WERI-Rb-1 (cell line): ENCODE measurements around the gene CTIF.
"Not testable (repeated sequence)": the region's sequence is repeated elsewhere in the genome, so short reads cannot be mapped to it uniquely, and the experiment has no call there.

ENCODE experiments used
- DNase-seq: peaks from one replicate; pipeline ENCODE4 v3.0.0-alpha.2; 2020
- H3K27ac ChIP-seq: fragments of 250-450 bp; sonication (Bioruptor Pico); 2 replicates; pipeline ENCODE4 v1.5.1; 2020; ENCODE audit warnings: mild to moderate bottlenecking, moderate library complexity
- H3K27me3 ChIP-seq: fragments of 250-450 bp; sonication (Bioruptor Pico); 2 replicates; pipeline ENCODE4 v1.5.1; 2021; ENCODE audit warnings: mild to moderate bottlenecking, low read depth, moderate library complexity; ENCODE audit not compliant: insufficient read depth, severe bottlenecking
- H3K36me3 ChIP-seq: fragments of 250-450 bp; sonication (Bioruptor Pico); 2 replicates; pipeline ENCODE4 v1.5.1; 2020; ENCODE audit warnings: mild to moderate bottlenecking, moderate library complexity
- H3K4me3 ChIP-seq: 2 replicates; pipeline ENCODE4 v1.5.1; 2011; ENCODE audit warnings: low read depth, mild to moderate bottlenecking, control low read depth, low read length
- H3K9me3 ChIP-seq: fragments of 250-450 bp; sonication (Bioruptor Pico); 2 replicates; pipeline ENCODE4 v1.5.1; 2021; ENCODE audit warnings: mild to moderate bottlenecking, moderate library complexity; ENCODE audit not compliant: severe bottlenecking
- CTCF ChIP-seq: IDR thresholded peaks from 2 replicates; pipeline ENCODE4 v1.5.1; 2011; ENCODE audit warnings: low read depth, mild to moderate bottlenecking, control low read depth, inconsistent platforms, low read length

CTIF gene

DNA sequence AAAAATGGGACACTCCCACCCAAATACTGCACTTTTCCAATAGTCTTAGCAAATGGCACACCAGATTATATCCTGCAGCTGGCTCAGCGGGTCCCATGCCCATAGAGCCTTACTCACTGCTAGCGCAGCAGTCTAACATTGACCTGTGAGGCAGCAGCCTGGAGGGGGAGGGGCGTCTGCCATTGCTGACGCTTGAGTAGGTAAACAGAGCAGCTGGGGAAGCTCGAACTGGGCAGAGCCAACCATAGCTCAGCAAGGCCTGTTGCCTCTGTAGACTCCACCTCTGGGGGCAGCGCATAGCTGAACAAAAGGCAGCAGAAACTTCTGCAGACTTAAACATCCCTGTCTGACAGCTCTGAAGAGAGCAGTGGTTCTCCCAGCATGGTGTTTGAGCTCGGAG lies 110.4 kb downstream of the CTIF start:
- Histone ChIP-seq H3K36me3 (no peaks in the 10 kb centered on the region; the same call in 1 of the 2 replicates), H3K27ac (no peak overlapping the region), H3K9me3 (peaks cover 9% of the 10 kb centered on the region), H3K4me3 (no peak overlapping the region), H3K27me3 (no peaks in the 10 kb centered on the region)
- no peak for TF ChIP-seq CTCF
- peak; percentile 37 for DNase-seq

GRCh38 chr18:48654591-48654990 lies 115.8 kb downstream of the CTIF start:
- not testable (repeated sequence) for H3K4me3 ChIP-seq, DNase-seq, H3K9me3 ChIP-seq, H3K27me3 ChIP-seq, H3K36me3 ChIP-seq, H3K27ac ChIP-seq

GRCh38 chr18:48655508-48655907 lies 116.7 kb downstream of the CTIF start:
- Histone ChIP-seq H3K27me3 (no peaks in the 10 kb centered on the region), H3K9me3 (peaks cover 6% of the 10 kb centered on the region), H3K27ac (no peak overlapping the region), H3K36me3 (no peaks in the 10 kb centered on the region; the same call in 1 of the 2 replicates), H3K4me3 (no peak overlapping the region)
- TF ChIP-seq CTCF = no peak
- DNase-seq = no peak

- Histone ChIP-seq H3K4me3 (no peak overlapping the region), H3K36me3 (no peaks in the 10 kb centered on the region; the same call in 1 of the 2 replicates), H3K9me3 (peaks cover 5% of the 10 kb centered on the region), H3K27ac (no peak overlapping the region), H3K27me3 (no peaks in the 10 kb centered on the region)
- no peak for TF ChIP-seq CTCF
- DNase-seq = no peak
Observed at GRCh38 chr18:48656176-48656575, 117.3 kb downstream of the CTIF start.

- DNase-seq = no peak
- Histone ChIP-seq H3K27ac (no peak overlapping the region), H3K36me3 (no peaks in the 10 kb centered on the region; the same call in 1 of the 2 replicates)
Observed at GRCh38 chr18:48656582-48656981, 117.8 kb downstream of the CTIF start.

DNA sequence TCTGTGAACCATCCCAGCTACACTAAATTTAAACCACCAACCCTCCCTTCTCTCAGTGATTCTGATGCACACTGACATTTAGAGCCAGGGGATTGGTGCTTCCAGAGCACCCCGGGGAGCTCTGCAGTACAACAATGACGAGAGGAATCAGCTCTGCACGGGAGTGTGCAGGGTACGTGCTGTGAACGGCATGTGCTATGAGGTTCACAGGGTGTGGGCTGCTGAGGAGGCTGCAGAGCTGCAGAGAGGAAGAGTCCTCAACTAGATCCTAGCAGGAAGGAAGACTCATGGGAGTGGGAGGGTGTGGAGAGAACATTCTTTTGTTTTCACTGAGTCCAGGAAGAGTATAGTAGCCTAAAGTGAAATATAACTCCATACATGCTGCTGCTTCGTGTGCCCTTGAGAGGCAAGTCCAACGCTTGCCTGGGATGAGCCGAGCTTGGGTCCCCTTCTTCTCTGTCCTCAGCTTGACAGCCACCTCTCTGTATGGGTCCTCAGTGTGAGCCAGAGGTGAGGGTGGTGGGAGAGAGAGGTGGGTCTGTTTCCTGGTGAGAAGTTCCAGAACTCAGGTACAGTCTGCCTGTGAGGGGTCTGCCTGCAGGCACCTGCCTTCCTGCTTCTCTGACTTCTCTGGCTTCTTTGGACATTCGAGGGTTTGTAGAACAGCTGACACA lies 118.8 kb downstream of the CTIF start:
- no peaks in the 10 kb centered on the region for H3K27me3 ChIP-seq
- no peaks in the 10 kb centered on the region; the same call in 1 of the 2 replicates for H3K36me3 ChIP-seq
- no peak for TF ChIP-seq CTCF
- H3K9me3 ChIP-seq = no peaks in the 10 kb centered on the region
- DNase-seq = no peak
- no peak overlapping the region for H3K4me3 ChIP-seq
- H3K27ac ChIP-seq = no peak overlapping the region

More at GRCh38 chr18:48656582-48656981, 117.8 kb downstream of the CTIF start:
- no peak for TF ChIP-seq CTCF
- Histone ChIP-seq H3K9me3 (peaks cover 3% of the 10 kb centered on the region), H3K27me3 (no peaks in the 10 kb centered on the region), H3K4me3 (no peak overlapping the region)
